Right renal cortex interstitium (tissue), 3 donors: Measurements from ENCODE around the gene PDGFC. TPM values are rescaled to one million over a fixed set of nuclear protein-coding genes. Genes with fewer than 3 reads are reported as not detected.
"Not testable (repeated sequence)": the region's sequence is repeated elsewhere in the genome, so short reads cannot be mapped to it uniquely, and the experiment has no call there.

ENCODE experiments used
- DNase-seq, 3 donors: peaks; one replicate each; pipeline ENCODE4 v3.0.0-alpha.2; 2013; ENCODE audit warnings: low read depth in 3 of 3, low spot score in 2 of 3
- polyA plus RNA-seq, 3 donors: library from polyadenylated mRNA; unstranded; fragments of 120-200 nt; gene quantifications; one replicate each; pipeline ENCODE4 v1.2.1, GENCODE V29; 2013; ENCODE audit not compliant: insufficient read length in 3 of 3

Gene PDGFC
- polyA plus RNA-seq, 3 donors = 75.1 to 88.7 (median 84.1) TPM

GRCh38 chr4:156953001-156953400, 18.6 kb downstream of the PDGFC start:
- DNase-seq = no peak

- DNase-seq = no peak
Observed at GRCh38 chr4:156952078-156952759, 19.4 kb downstream of the PDGFC start.

GRCh38 chr4:156950948-156951347, 20.7 kb downstream of the PDGFC start:
- DNase-seq = no peak

- no peak for DNase-seq
Observed at GRCh38 chr4:156950090-156950489, 21.5 kb downstream of the PDGFC start.

- DNase-seq = no peak
Observed at GRCh38 chr4:156949373-156949814, 22.2 kb downstream of the PDGFC start.

- no peak for DNase-seq
Observed at GRCh38 chr4:156948738-156949137, 22.9 kb downstream of the PDGFC start.

GRCh38 chr4:156948133-156948532, 23.5 kb downstream of the PDGFC start:
- no peak for DNase-seq

- no peak for DNase-seq
Observed at GRCh38 chr4:156946516-156947424, 24.8 kb downstream of the PDGFC start.

- no peak for DNase-seq
Observed at GRCh38 chr4:156945532-156945931, 26.1 kb downstream of the PDGFC start.

- DNase-seq = no peak
Observed at GRCh38 chr4:156942991-156943390, 28.6 kb downstream of the PDGFC start.

GRCh38 chr4:156941940-156942548, 29.6 kb downstream of the PDGFC start:
- no peak for DNase-seq

- no peak for DNase-seq
Observed at GRCh38 chr4:156939801-156940200, 31.8 kb downstream of the PDGFC start.

GRCh38 chr4:156939139-156939538, 32.5 kb downstream of the PDGFC start:
- no peak for DNase-seq

- DNase-seq = no peak
Observed at GRCh38 chr4:156934259-156934635, 37.4 kb downstream of the PDGFC start.

GRCh38 chr4:156933633-156934258, 37.9 kb downstream of the PDGFC start:
- no peak for DNase-seq

GRCh38 chr4:156932360-156932759, 39.2 kb downstream of the PDGFC start:
- not testable (repeated sequence) for DNase-seq

GRCh38 chr4:156931267-156931666, 40.3 kb downstream of the PDGFC start:
- DNase-seq = no peak

- no peak for DNase-seq
Observed at GRCh38 chr4:156929386-156930105, 42.1 kb downstream of the PDGFC start.

- DNase-seq = no peak
Observed at GRCh38 chr4:156924774-156925315, 46.8 kb downstream of the PDGFC start.

GRCh38 chr4:156923525-156923924, 48.1 kb downstream of the PDGFC start:
- DNase-seq = no peak
